HepG2 (cell line): ENCODE results near the gene CYB5R3. TPM values are rescaled to one million over a fixed set of nuclear protein-coding genes. Genes with fewer than 3 reads are reported as not detected.

Experiments
- AHR ChIP-seq: IDR thresholded peaks from 2 replicates; pipeline ENCODE4 v1.6.1; 2018; ENCODE audit warnings: missing genetic modification reagents, missing compliant biosample characterization
- HOXA7 ChIP-seq: sonication (generic); formaldehyde crosslinking; IDR thresholded peaks from 2 replicates; pipeline ENCODE4 v1.8.1; 2022; ENCODE audit warnings: mild to moderate bottlenecking, missing genetic modification reagents, moderate library complexity
- KAT8 ChIP-seq: IDR thresholded peaks from 2 replicates; pipeline ENCODE4 v1.6.1; 2016; ENCODE audit warnings: missing genetic modification reagents, missing compliant biosample characterization
- MAFF ChIP-seq: IDR thresholded peaks from 2 replicates; pipeline ENCODE4 v1.6.1; 2011; ENCODE audit warnings: low read depth, low read length, improper control_type of control experiment
- MIER3 ChIP-seq: IDR thresholded peaks from 2 replicates; pipeline ENCODE4 v1.6.1; 2016; ENCODE audit warnings: missing compliant biosample characterization, borderline replicate concordance
- MTF1 ChIP-seq: sonication (generic); formaldehyde crosslinking; IDR thresholded peaks from 2 replicates; pipeline ENCODE4 v1.5.0; 2020; ENCODE audit warnings: missing genetic modification reagents
- NFKB2 ChIP-seq: sonication (generic); formaldehyde crosslinking; IDR thresholded peaks from 2 replicates; pipeline ENCODE4 v1.4.0; 2020; ENCODE audit warnings: missing genetic modification reagents, borderline replicate concordance
- RARA ChIP-seq: IDR thresholded peaks from 2 replicates; pipeline ENCODE4 v1.6.1; 2016; ENCODE audit warnings: missing genetic modification reagents, missing compliant biosample characterization
- SRY ChIP-seq: sonication (generic); formaldehyde crosslinking; IDR thresholded peaks from 2 replicates; pipeline ENCODE4 v1.8.0; 2022; ENCODE audit warnings: mild to moderate bottlenecking, missing genetic modification reagents
- U2AF2 ChIP-seq: fragments of 200-400 bp; formaldehyde crosslinking; IDR thresholded peaks from 2 replicates; pipeline ENCODE4 v1.6.1; 2017; ENCODE audit warnings: low read depth, mild to moderate bottlenecking, low read length
- ZBTB43 ChIP-seq: sonication (generic); formaldehyde crosslinking; conservative IDR thresholded peaks from 2 replicates; pipeline ENCODE4 v1.4.0; 2020; ENCODE audit warnings: missing genetic modification reagents
- ZBTB7A ChIP-seq: sonication (generic); formaldehyde crosslinking; IDR thresholded peaks from 2 replicates; pipeline ENCODE4 v1.8.0; 2022; ENCODE audit warnings: mild to moderate bottlenecking, missing genetic modification reagents
- ZEB1 ChIP-seq: IDR thresholded peaks from 2 replicates; pipeline ENCODE4 v1.6.1; 2012; ENCODE audit warnings: mild to moderate bottlenecking, low read depth, inconsistent platforms; ENCODE audit not compliant: insufficient replicate concordance
- ZMYM4 ChIP-seq: sonication (generic); formaldehyde crosslinking; IDR thresholded peaks from 2 replicates; pipeline ENCODE4 v1.8.1; 2023; ENCODE audit warnings: mild to moderate bottlenecking, missing genetic modification reagents
- ZNF225 ChIP-seq: sonication (generic); formaldehyde crosslinking; IDR thresholded peaks from 2 replicates; pipeline ENCODE4 v1.4.0; 2020; ENCODE audit warnings: mild to moderate bottlenecking, missing genetic modification reagents
- ZNF3 ChIP-seq: IDR thresholded peaks from 2 replicates; pipeline ENCODE4 v1.7.0; 2017; ENCODE audit warnings: inconsistent platforms
- ZNF558 ChIP-seq: sonication (generic); formaldehyde crosslinking; IDR thresholded peaks from 2 replicates; pipeline ENCODE4 v1.9.0; 2022; ENCODE audit warnings: mild to moderate bottlenecking, missing genetic modification reagents, borderline replicate concordance
- ZNF569 ChIP-seq: sonication (generic); formaldehyde crosslinking; IDR thresholded peaks from 2 replicates; pipeline ENCODE4 v1.5.0; 2020; ENCODE audit warnings: mild to moderate bottlenecking, missing genetic modification reagents, moderate library complexity, borderline replicate concordance
- ZNF616 ChIP-seq: sonication (generic); formaldehyde crosslinking; IDR thresholded peaks from 2 replicates; pipeline ENCODE4 v1.5.0; 2020; ENCODE audit warnings: low read depth, mild to moderate bottlenecking, missing genetic modification reagents
- polyA plus RNA-seq, 8 experiments: library from polyadenylated mRNA; depleted of rRNA in 3 of 8; stranded (reverse) in 7 of 8; unstranded in 1 of 8; fragments of >200 nt; fragmentation: Illumina TruSeq in 4 of 8; extraction: Trizol in 4 of 8; gene quantifications; 2 replicates each; pipeline versions ENCODE4 v1.2.1 to v1.2.3, GENCODE V29; 2011 to 2016; ENCODE audit warnings: low read depth in 4 of 8, missing spikeins in 1 of 8, mixed read lengths in 1 of 8; ENCODE audit not compliant: insufficient read depth in 1 of 8
- total RNA-seq, 5 experiments: library from RNA; depleted of rRNA; stranded (reverse); fragments of >200 nt; fragmentation: Illumina TruSeq; extraction: Trizol; gene quantifications; 2 replicates each; pipeline ENCODE4 v1.2.3, GENCODE V29; 2016; ENCODE audit warnings: low read depth in 1 of 5
- TF ChIP-seq, protein P1 (sequence below): sonication (generic); formaldehyde crosslinking; IDR thresholded peaks from 2 replicates; pipeline ENCODE4 v1.4.0; 2020; ENCODE audit warnings: missing genetic modification reagents
- TF ChIP-seq, protein P2 (sequence below): sonication (generic); formaldehyde crosslinking; IDR thresholded peaks from 2 replicates; pipeline ENCODE4; 2020; ENCODE audit warnings: missing genetic modification reagents, mild to moderate bottlenecking, borderline replicate concordance

CYB5R3 gene
- total and polyA plus RNA-seq, 2 of the 13 experiments (the other 11 are each of a cell fraction or from before 2014, with no cell fraction given), result 32.4 to 305 TPM

- TF ChIP-seq, protein P1, sequence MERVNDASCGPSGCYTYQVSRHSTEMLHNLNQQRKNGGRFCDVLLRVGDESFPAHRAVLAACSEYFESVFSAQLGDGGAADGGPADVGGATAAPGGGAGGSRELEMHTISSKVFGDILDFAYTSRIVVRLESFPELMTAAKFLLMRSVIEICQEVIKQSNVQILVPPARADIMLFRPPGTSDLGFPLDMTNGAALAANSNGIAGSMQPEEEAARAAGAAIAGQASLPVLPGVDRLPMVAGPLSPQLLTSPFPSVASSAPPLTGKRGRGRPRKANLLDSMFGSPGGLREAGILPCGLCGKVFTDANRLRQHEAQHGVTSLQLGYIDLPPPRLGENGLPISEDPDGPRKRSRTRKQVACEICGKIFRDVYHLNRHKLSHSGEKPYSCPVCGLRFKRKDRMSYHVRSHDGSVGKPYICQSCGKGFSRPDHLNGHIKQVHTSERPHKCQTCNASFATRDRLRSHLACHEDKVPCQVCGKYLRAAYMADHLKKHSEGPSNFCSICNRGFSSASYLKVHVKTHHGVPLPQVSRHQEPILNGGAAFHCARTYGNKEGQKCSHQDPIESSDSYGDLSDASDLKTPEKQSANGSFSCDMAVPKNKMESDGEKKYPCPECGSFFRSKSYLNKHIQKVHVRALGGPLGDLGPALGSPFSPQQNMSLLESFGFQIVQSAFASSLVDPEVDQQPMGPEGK (CRISPR knock-in tag), result no peak
- no peak for TF ChIP-seq HOXA7 (CRISPR knock-in tag)
- no peak for TF ChIP-seq ZNF558 (CRISPR knock-in tag)
- TF ChIP-seq ZNF569, result 0 out of 2 replicates have a peak, but pooled peaks have one; percentile 24
- TF ChIP-seq ZMYM4 (CRISPR knock-in tag), result no peak
- TF ChIP-seq NFKB2 (CRISPR knock-in tag), result no peak
- TF ChIP-seq, protein P2, sequence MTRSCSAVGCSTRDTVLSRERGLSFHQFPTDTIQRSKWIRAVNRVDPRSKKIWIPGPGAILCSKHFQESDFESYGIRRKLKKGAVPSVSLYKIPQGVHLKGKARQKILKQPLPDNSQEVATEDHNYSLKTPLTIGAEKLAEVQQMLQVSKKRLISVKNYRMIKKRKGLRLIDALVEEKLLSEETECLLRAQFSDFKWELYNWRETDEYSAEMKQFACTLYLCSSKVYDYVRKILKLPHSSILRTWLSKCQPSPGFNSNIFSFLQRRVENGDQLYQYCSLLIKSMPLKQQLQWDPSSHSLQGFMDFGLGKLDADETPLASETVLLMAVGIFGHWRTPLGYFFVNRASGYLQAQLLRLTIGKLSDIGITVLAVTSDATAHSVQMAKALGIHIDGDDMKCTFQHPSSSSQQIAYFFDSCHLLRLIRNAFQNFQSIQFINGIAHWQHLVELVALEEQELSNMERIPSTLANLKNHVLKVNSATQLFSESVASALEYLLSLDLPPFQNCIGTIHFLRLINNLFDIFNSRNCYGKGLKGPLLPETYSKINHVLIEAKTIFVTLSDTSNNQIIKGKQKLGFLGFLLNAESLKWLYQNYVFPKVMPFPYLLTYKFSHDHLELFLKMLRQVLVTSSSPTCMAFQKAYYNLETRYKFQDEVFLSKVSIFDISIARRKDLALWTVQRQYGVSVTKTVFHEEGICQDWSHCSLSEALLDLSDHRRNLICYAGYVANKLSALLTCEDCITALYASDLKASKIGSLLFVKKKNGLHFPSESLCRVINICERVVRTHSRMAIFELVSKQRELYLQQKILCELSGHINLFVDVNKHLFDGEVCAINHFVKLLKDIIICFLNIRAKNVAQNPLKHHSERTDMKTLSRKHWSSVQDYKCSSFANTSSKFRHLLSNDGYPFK, result no peak
- TF ChIP-seq SRY (CRISPR knock-in tag), result no peak
- TF ChIP-seq ZNF616 (CRISPR knock-in tag), result no peak
- no peak for TF ChIP-seq ZBTB7A
- no peak for TF ChIP-seq RARA (CRISPR knock-in tag)
- no peak for TF ChIP-seq MAFF
- no peak for TF ChIP-seq KAT8 (CRISPR knock-in tag)
- no peak for TF ChIP-seq ZNF3 (CRISPR knock-in tag)
- no peak for TF ChIP-seq AHR (CRISPR knock-in tag)
- TF ChIP-seq MTF1 (CRISPR knock-in tag), result no peak
- TF ChIP-seq ZBTB43 (CRISPR knock-in tag), result no peak
- TF ChIP-seq ZNF225 (CRISPR knock-in tag), result no peak; the same call in 1 of the 2 replicates
- no peak for TF ChIP-seq U2AF2
- no peak for TF ChIP-seq MIER3
- peak; percentile 43 for TF ChIP-seq ZEB1
These were observed 1.2 kb downstream of the CYB5R3 start (continued) for GRCh38 chr22:42648017-42648367.
